Measurements from ENCODE around the gene TCIRG1.
"Not testable (repeated sequence)": the region's sequence is repeated elsewhere in the genome, so short reads cannot be mapped to it uniquely, and the experiment has no call there.

TCIRG1 gene

GRCh38 chr11:68077617-68078582 lies 39.1 kb downstream of the TCIRG1 start:
- no peak for DNase-seq (ENCODE audit: low read depth in 4 of 4, low spot score in 1 of 4)

GRCh38 chr11:68080860-68081259 lies 42.0 kb downstream of the TCIRG1 start:
- no peak for DNase-seq (ENCODE audit: low read depth in 4 of 4, low spot score in 1 of 4)

GRCh38 chr11:68081691-68082090 lies 42.9 kb downstream of the TCIRG1 start:
- no peak for DNase-seq (ENCODE audit: low read depth in 4 of 4, low spot score in 1 of 4)

GRCh38 chr11:68082481-68082880 lies 43.7 kb downstream of the TCIRG1 start:
- no peak for DNase-seq (ENCODE audit: low read depth in 4 of 4, low spot score in 1 of 4)

GRCh38 chr11:68083517-68083916 lies 44.7 kb downstream of the TCIRG1 start:
- DNase-seq (ENCODE audit: low read depth in 4 of 4, low spot score in 1 of 4), result no peak

- DNase-seq (ENCODE audit: low read depth in 4 of 4, low spot score in 1 of 4), result no peak
Measured at GRCh38 chr11:68089679-68090078, 50.9 kb downstream of the TCIRG1 start.

GRCh38 chr11:68090287-68090686 lies 51.5 kb downstream of the TCIRG1 start:
- DNase-seq (ENCODE audit: low read depth in 4 of 4, low spot score in 1 of 4), result no peak

- no peak for DNase-seq (ENCODE audit: low read depth in 4 of 4, low spot score in 1 of 4)
Measured at GRCh38 chr11:68090706-68091105, 51.9 kb downstream of the TCIRG1 start.

- no peak for DNase-seq (ENCODE audit: low read depth in 4 of 4, low spot score in 1 of 4)
Measured at GRCh38 chr11:68092411-68092810, 53.6 kb downstream of the TCIRG1 start.

GRCh38 chr11:68092946-68093345 lies 54.1 kb downstream of the TCIRG1 start:
- DNase-seq (ENCODE audit: low read depth in 4 of 4, low spot score in 1 of 4), result not testable (repeated sequence)

- no peak for DNase-seq (ENCODE audit: low read depth in 4 of 4, low spot score in 1 of 4)
Measured at GRCh38 chr11:68093565-68093964, 54.7 kb downstream of the TCIRG1 start.

GRCh38 chr11:68096962-68097361 lies 58.1 kb downstream of the TCIRG1 start:
- DNase-seq (ENCODE audit: low read depth in 4 of 4, low spot score in 1 of 4), result no peak

GRCh38 chr11:68099057-68099456 lies 60.2 kb downstream of the TCIRG1 start:
- DNase-seq (ENCODE audit: low read depth in 4 of 4, low spot score in 1 of 4), result no peak

- peak in 1 of 4 experiments; percentile 5 for DNase-seq (ENCODE audit: low read depth in 4 of 4, low spot score in 1 of 4)
Measured at GRCh38 chr11:68099474-68100405, 60.9 kb downstream of the TCIRG1 start.
